ENCODE data around the gene HOXC10. TPM values are rescaled to one million over a fixed set of nuclear protein-coding genes. Genes with fewer than 3 reads are reported as not detected.
A peak's percentile ranks its signal among the peaks of the same experiment; 100 is the strongest.

HOXC10 gene
- total and polyA plus RNA-seq, 3 experiments from 2014 or later = not detected

GRCh38 chr12:54030442-54030801 is 45.5 kb downstream of the HOXC10 start:
- H3K4me3 Mint-ChIP-seq = no peak overlapping the region
- CTCF ChIA-PET = interaction anchor here (0.6 to 6.1 kb wide), 3 partner anchors 160 to 222 kb away, joined by 3 to 73 read pairs (median 56); partner anchors contain the start of gene SMUG1

GRCh38 chr12:54030889-54031471 is 46.0 kb downstream of the HOXC10 start:
- peaks cover 0 to 8% (median 2%) of the 10 kb centered on the region in 5 donors for H3K9me3 Mint-ChIP-seq

More at GRCh38 chr12:54030442-54030801, 45.5 kb downstream of the HOXC10 start:
- H3K9me3 Mint-ChIP-seq = peaks cover 0 to 8% (median 2%) of the 10 kb centered on the region in 5 donors
- H3K36me3 Mint-ChIP-seq = no peaks in the 10 kb centered on the region
- no peak overlapping the region for H3K4me3 ChIP-seq (ENCODE audit: low read length)
- H3K4me1 ChIP-seq (ENCODE audit: insufficient read depth, low read length) = peaks cover 20% of the 10 kb centered on the region
- POLR2A ChIA-PET = no interaction called here
- no peak overlapping the region for H3K27ac ChIP-seq (ENCODE audit: low read depth, low read length)
- H3K36me3 ChIP-seq (ENCODE audit: insufficient read depth, low read length) = no peaks in the 10 kb centered on the region
- peaks cover 81% of the 10 kb centered on the region for H3K27me3 ChIP-seq (ENCODE audit: insufficient read depth, low read length, poor library complexity, severe bottlenecking)
- H3K27me3 Mint-ChIP-seq = peaks cover 69 to 84% of the 10 kb centered on the region in 2 donors
- no peaks in the 10 kb centered on the region for H3K9me3 ChIP-seq (ENCODE audit: low read length)
- peaks cover 29 to 40% (median 29%) of the 10 kb centered on the region in 3 donors for H3K4me1 Mint-ChIP-seq
- peak overlapping the region in 2 of 8 donors; percentile 6 to 53 for H3K27ac Mint-ChIP-seq
- no peak for DNase-seq

GRCh38 chr12:54031480-54031879 is 46.5 kb downstream of the HOXC10 start:
- ChIA-PET CTCF (interaction anchor here (0.5 to 6.1 kb wide), 13 partner anchors 10 to 183 kb away, joined by 3 to 73 read pairs (median 7); partner anchors contain the start of genes HOXC4 and SMUG1), POLR2A (interaction anchor here (0.6 kb wide), 1 partner anchor 79 kb away, joined by 3 read pairs; no protein-coding TSS in a partner anchor)
- no peak for DNase-seq
- H3K36me3 ChIP-seq (ENCODE audit: insufficient read depth, low read length) = no peaks in the 10 kb centered on the region
- Mint-ChIP-seq H3K27me3 (peaks cover 69 to 85% of the 10 kb centered on the region in 2 donors), H3K4me1 (peaks cover 29 to 40% (median 29%) of the 10 kb centered on the region in 3 donors), H3K4me3 (no peak overlapping the region), H3K27ac (peak overlapping the region in 1 of 8 donors; percentile 78), H3K36me3 (no peaks in the 10 kb centered on the region), H3K9me3 (peaks cover 0 to 8% (median 2%) of the 10 kb centered on the region in 5 donors)
- peaks cover 20% of the 10 kb centered on the region for H3K4me1 ChIP-seq (ENCODE audit: insufficient read depth, low read length)
- no peaks in the 10 kb centered on the region for H3K9me3 ChIP-seq (ENCODE audit: low read length)
- H3K27me3 ChIP-seq (ENCODE audit: insufficient read depth, low read length, poor library complexity, severe bottlenecking) = peaks cover 82% of the 10 kb centered on the region
- no peak overlapping the region for H3K4me3 ChIP-seq (ENCODE audit: low read length)
- H3K27ac ChIP-seq (ENCODE audit: low read depth, low read length) = no peak overlapping the region

More at GRCh38 chr12:54030889-54031471, 46.0 kb downstream of the HOXC10 start:
- Histone ChIP-seq H3K4me1 (ENCODE audit: insufficient read depth, low read length) (peaks cover 20% of the 10 kb centered on the region), H3K27ac (ENCODE audit: low read depth, low read length) (no peak overlapping the region), H3K27me3 (ENCODE audit: insufficient read depth, low read length, poor library complexity, severe bottlenecking) (peaks cover 82% of the 10 kb centered on the region), H3K4me3 (ENCODE audit: low read length) (no peak overlapping the region), H3K36me3 (ENCODE audit: insufficient read depth, low read length) (no peaks in the 10 kb centered on the region), H3K9me3 (ENCODE audit: low read length) (no peaks in the 10 kb centered on the region)
- Mint-ChIP-seq H3K4me1 (peaks cover 29 to 40% (median 29%) of the 10 kb centered on the region in 3 donors), H3K4me3 (no peak overlapping the region), H3K27ac (peak overlapping the region in 1 of 8 donors; percentile 78), H3K27me3 (peaks cover 68 to 84% of the 10 kb centered on the region in 2 donors), H3K36me3 (no peaks in the 10 kb centered on the region)
- no peak for DNase-seq
- ChIA-PET POLR2A (no interaction called here), CTCF (interaction anchor here (0.5 to 6.1 kb wide), 11 partner anchors 11 to 222 kb away, joined by 3 to 73 read pairs (median 10); partner anchors contain the start of genes HOXC4 and SMUG1)

- H3K27ac Mint-ChIP-seq = peak overlapping the region in 2 of 8 donors; percentile 33 to 78
- ChIA-PET CTCF (interaction anchor here (0.6 to 6.1 kb wide), 31 partner anchors 9 to 267 kb away, joined by 3 to 73 read pairs (median 4); partner anchors contain the start of genes HOXC4, HOXC8 and SMUG1), POLR2A (interaction anchor here (0.6 to 1.1 kb wide), 3 partner anchors 14 to 104 kb away, joined by 3 read pairs; no protein-coding TSS in a partner anchor)
- no peaks in the 10 kb centered on the region for H3K36me3 Mint-ChIP-seq
- no peak for DNase-seq
- H3K27me3 Mint-ChIP-seq = peaks cover 69 to 82% of the 10 kb centered on the region in 2 donors
- Histone ChIP-seq H3K27me3 (ENCODE audit: insufficient read depth, low read length, poor library complexity, severe bottlenecking) (peaks cover 76% of the 10 kb centered on the region), H3K36me3 (ENCODE audit: insufficient read depth, low read length) (no peaks in the 10 kb centered on the region), H3K9me3 (ENCODE audit: low read length) (no peaks in the 10 kb centered on the region), H3K4me1 (ENCODE audit: insufficient read depth, low read length) (peaks cover 20% of the 10 kb centered on the region), H3K27ac (ENCODE audit: low read depth, low read length) (no peak overlapping the region), H3K4me3 (ENCODE audit: low read length) (no peak overlapping the region)
- peak overlapping the region in 1 of 7 donors; percentile 71 for H3K4me3 Mint-ChIP-seq
- H3K9me3 Mint-ChIP-seq = peaks cover 0 to 8% (median 2%) of the 10 kb centered on the region in 5 donors
- peaks cover 22 to 40% (median 26%) of the 10 kb centered on the region in 3 donors for H3K4me1 Mint-ChIP-seq
Observed at GRCh38 chr12:54032086-54032619, 47.2 kb downstream of the HOXC10 start.

- peak within 1 kb of the TSS in 3 of 8 donors; percentile 33 to 88 (median 78) for H3K27ac Mint-ChIP-seq
- no peaks in the 10 kb centered on the region for H3K36me3 Mint-ChIP-seq
- ChIA-PET POLR2A (interaction anchor here (0.6 to 1.1 kb wide), 2 partner anchors 15 to 105 kb away, joined by 3 read pairs; no protein-coding TSS in a partner anchor), CTCF (interaction anchor here (0.6 to 6.1 kb wide), 31 partner anchors 9 to 267 kb away, joined by 3 to 73 read pairs (median 4); partner anchors contain the start of genes HOXC4, HOXC8 and SMUG1)
- DNase-seq = peak; percentile 42 to 77 (median 61)
- peaks cover 68 to 82% of the 10 kb centered on the region in 2 donors for H3K27me3 Mint-ChIP-seq
- H3K4me1 Mint-ChIP-seq = peaks cover 22 to 40% (median 26%) of the 10 kb centered on the region in 3 donors
- Histone ChIP-seq H3K27ac (ENCODE audit: low read depth, low read length) (no peak within 1 kb of the TSS), H3K9me3 (ENCODE audit: low read length) (no peaks in the 10 kb centered on the region), H3K4me1 (ENCODE audit: insufficient read depth, low read length) (peaks cover 20% of the 10 kb centered on the region), H3K4me3 (ENCODE audit: low read length) (no peak within 1 kb of the TSS), H3K27me3 (ENCODE audit: insufficient read depth, low read length, poor library complexity, severe bottlenecking) (peaks cover 71% of the 10 kb centered on the region), H3K36me3 (ENCODE audit: insufficient read depth, low read length) (no peaks in the 10 kb centered on the region)
- peaks cover 0 to 8% (median 2%) of the 10 kb centered on the region in 5 donors for H3K9me3 Mint-ChIP-seq
- H3K4me3 Mint-ChIP-seq = peak within 1 kb of the TSS; percentile 69 to 84 (median 78)
Observed at GRCh38 chr12:54032627-54033100, 47.7 kb downstream of the HOXC10 start, which contains the start of gene HOXC5. TSS of gene HOXC5 (plus strand) at chr12:54033050. CDS start at chr12:54033123, 73 bp downstream.

- Histone ChIP-seq H3K27me3 (ENCODE audit: insufficient read depth, low read length, poor library complexity, severe bottlenecking) (peaks cover 66% of the 10 kb centered on the region), H3K4me3 (ENCODE audit: low read length) (no peak overlapping the region), H3K36me3 (ENCODE audit: insufficient read depth, low read length) (no peaks in the 10 kb centered on the region), H3K9me3 (ENCODE audit: low read length) (no peaks in the 10 kb centered on the region), H3K4me1 (ENCODE audit: insufficient read depth, low read length) (peaks cover 19% of the 10 kb centered on the region), H3K27ac (ENCODE audit: low read depth, low read length) (no peak overlapping the region)
- H3K9me3 Mint-ChIP-seq = peaks cover 0 to 8% (median 2%) of the 10 kb centered on the region in 5 donors
- no peak for DNase-seq
- peaks cover 64 to 82% of the 10 kb centered on the region in 2 donors for H3K27me3 Mint-ChIP-seq
- peak overlapping the region; percentile 26 to 84 (median 78) for H3K4me3 Mint-ChIP-seq
- ChIA-PET CTCF (interaction anchor here (1.0 to 6.1 kb wide), 22 partner anchors 8 to 189 kb away, joined by 3 to 73 read pairs (median 7); partner anchors contain the start of genes HOXC4, HOXC8 and SMUG1), POLR2A (interaction anchor here (0.6 to 1.1 kb wide), 2 partner anchors 16 to 105 kb away, joined by 3 read pairs; no protein-coding TSS in a partner anchor)
- no peaks in the 10 kb centered on the region for H3K36me3 Mint-ChIP-seq
- peaks cover 19 to 39% (median 25%) of the 10 kb centered on the region in 3 donors for H3K4me1 Mint-ChIP-seq
- H3K27ac Mint-ChIP-seq = peak overlapping the region in 2 of 8 donors; percentile 78 to 88
Observed at GRCh38 chr12:54033106-54033979, 48.4 kb downstream of the HOXC10 start.
